Gastroesophageal sphincter (tissue), 3 donors: ENCODE results near the gene ASB6.

Source experiments
- CTCF ChIP-seq, 4 experiments: fragments of 200-600 bp in 2 of 4; fragments of 450-650 bp in 2 of 4; sonication (generic) in 1 of 4; IDR thresholded peaks; one replicate each; pipeline ENCODE4 v1.5.1; 2017 to 2019; ENCODE audit warnings: antibody characterized with exemption in 4 of 4, mild to moderate bottlenecking in 2 of 4, moderate library complexity in 2 of 4
- EP300 ChIP-seq: sonication (generic); formaldehyde crosslinking; IDR thresholded peaks from one replicate; pipeline ENCODE4 v1.6.1; 2017; ENCODE audit warnings: antibody characterized with exemption, mild to moderate bottlenecking
- POLR2A ChIP-seq, 2 donors: fragments of 450-650 bp; IDR thresholded peaks; one replicate each; pipeline ENCODE4 v1.6.1; 2017; ENCODE audit warnings: antibody characterized with exemption in 2 of 2, mild to moderate bottlenecking in 2 of 2, moderate library complexity in 1 of 2
- POLR2AphosphoS5 ChIP-seq: sonication (generic); formaldehyde crosslinking; IDR thresholded peaks from one replicate; pipeline ENCODE4 v1.6.1; 2017; ENCODE audit warnings: antibody characterized with exemption

GRCh38 chr9:129666575-129666974 is 24.6 kb upstream of the ASB6 start:
- TF ChIP-seq POLR2A (IDR thresholded peaks at IDR 0.05) (no peak), CTCF (IDR thresholded peaks at IDR 0.05) (no peak), POLR2AphosphoS5 (no peak), EP300 (no peak)
